ENCODE results near the gene RALY.
"Not testable (repeated sequence)": the region's sequence is repeated elsewhere in the genome, so short reads cannot be mapped to it uniquely, and the experiment has no call there.

The RALY gene

DNA sequence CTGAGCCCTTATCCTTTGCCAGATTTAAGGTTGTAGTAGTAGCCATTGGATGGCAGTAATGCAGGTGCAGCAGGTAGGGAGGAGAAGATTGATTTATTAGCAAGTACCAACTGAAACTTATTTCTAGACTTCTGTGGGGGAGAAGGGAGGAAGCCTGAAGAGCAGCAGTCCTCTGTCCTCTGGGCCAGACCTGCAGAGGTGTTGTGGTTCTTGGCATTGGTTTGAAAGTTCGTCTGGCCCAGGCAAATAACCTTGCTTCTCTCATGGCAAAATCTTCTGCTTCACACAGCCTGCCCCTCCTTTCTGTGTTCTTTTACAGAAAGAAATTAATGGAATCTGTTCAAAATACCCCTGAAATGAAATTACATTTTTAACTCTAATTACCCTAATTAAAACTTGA lies 24.5 kb downstream of the RALY start:
- DNase-seq, result no peak

- DNase-seq, result no peak
Observed at GRCh38 chr20:34022151-34022838, 28.6 kb downstream of the RALY start.

- DNase-seq, result no peak
Observed at GRCh38 chr20:34022839-34023234, 29.1 kb downstream of the RALY start.

DNA sequence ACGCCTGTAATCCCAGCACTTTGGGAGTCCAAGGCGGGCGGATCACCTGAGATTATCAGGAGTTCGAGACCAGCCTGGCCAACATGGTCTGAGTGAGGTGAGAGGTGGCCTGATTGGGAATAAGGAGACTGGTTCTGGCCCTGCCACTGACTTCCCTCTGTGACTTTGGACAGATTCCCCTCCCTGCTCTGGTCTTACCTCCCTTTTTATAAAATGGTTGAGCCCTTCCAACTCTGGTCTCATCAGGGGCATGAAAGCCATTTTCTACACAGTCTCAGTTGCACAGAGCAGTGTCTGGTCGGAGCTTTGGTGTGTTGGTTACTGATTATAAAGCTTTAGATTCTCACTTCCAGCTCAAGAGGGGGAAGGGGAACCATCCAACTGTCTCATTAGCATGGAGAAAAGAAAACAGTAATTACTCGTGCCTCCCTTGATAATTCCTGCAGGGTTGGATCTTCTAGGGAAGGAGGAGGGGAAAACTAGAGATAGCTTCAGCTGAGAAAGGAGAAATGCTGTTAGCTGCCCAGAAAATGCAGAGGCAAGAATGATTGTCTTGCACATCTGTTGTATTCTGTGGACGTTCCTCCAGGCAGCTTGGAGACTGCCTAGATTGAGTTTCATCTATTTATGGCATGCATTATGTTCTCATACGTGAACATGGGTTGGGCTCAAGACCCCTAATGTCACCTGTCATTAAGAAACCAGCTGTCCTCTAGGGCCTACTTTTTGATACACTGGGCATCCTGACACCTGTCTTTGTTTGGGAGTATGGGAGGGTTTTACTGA lies 30.4 kb downstream of the RALY start:
- no peak for DNase-seq

GRCh38 chr20:34024723-34025351 lies 31.1 kb downstream of the RALY start:
- no peak for DNase-seq

DNA sequence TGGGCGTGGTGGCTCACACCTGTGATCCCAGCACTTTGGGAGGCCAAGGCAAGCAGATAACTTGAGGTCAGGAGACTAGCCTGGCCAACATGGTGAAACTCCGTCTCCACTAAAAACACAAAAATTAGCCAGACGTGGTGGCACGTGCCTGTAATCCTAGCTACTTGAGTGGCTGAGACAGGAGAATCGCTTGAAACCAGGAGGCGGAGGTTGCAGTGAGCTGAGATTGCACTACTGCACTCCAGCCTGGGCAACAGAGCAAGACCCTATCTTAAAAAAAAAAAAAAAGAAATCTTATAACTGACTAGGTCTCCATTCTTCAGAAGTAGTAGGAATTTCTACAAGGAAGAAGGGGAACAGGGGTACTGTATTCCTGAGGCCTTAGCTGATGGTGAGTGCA lies 34.3 kb downstream of the RALY start:
- DNase-seq, result not testable (repeated sequence)

- no peak for DNase-seq
Observed at GRCh38 chr20:34029415-34029814, 35.7 kb downstream of the RALY start.

DNA sequence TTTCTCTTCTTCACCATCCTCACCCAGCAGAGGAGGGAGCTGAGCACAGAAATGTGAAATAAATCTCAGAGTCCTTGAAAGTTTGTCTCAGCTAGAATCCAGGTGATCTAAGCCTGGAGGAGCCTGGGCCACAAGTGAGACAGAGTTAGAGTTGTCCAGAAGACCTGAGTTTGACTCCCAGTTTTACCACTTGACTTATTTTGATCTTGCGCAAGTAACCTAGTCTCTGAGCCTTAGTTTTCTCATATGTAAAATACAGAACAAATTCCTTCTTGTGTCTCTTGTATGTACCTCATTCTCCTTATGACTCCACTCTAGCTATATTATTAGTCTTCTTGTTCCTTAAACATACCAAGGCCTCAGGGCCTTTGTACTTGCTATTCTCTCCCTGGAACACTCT lies 36.7 kb downstream of the RALY start:
- no peak for DNase-seq

GRCh38 chr20:34033903-34034302 lies 40.2 kb downstream of the RALY start:
- DNase-seq, result no peak

DNA sequence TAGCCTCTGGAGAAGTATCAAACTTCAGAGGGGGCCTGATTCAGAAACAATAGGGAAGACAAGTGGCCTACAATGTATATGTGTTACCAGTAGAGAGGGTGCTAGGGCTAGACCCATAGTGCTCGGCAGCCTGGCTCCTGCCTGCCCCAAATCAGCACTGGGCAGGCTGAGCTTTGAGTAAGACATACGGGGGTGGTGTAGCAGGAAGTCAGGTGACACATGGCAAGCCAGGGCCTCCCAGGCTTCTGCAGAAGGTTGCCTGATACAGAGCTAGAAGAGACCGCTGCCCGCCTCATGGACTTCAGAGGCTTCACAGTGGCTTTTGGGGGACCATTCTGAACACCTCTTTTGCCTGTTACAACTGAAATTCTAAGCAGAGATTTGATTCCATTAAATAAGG lies 43.4 kb downstream of the RALY start:
- peak; percentile 58 to 61 for DNase-seq

DNA sequence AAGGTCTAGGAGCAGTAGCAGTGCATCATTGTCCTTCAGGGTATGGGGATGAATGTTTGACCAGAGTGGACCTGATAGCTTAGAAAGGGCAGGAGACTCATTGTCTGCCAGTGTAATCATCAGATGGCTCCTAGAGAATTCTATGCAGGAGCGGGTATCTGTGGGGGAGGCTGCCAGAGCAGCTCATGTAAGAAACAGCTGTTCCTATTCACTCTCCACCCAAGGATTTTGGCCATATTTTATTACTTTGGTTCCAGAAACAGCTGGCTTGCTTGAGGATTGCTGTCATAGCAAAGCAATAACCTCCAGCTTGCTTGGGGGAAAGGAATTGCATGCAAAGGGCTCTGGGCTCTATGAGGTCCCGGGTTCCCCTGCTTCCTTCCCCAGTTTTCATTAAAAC lies 44.1 kb downstream of the RALY start:
- no peak for DNase-seq

- no peak for DNase-seq
Observed at GRCh38 chr20:34040300-34040995, 46.7 kb downstream of the RALY start.

- DNase-seq, result no peak
Observed at GRCh38 chr20:34041226-34041625, 47.5 kb downstream of the RALY start.

DNA sequence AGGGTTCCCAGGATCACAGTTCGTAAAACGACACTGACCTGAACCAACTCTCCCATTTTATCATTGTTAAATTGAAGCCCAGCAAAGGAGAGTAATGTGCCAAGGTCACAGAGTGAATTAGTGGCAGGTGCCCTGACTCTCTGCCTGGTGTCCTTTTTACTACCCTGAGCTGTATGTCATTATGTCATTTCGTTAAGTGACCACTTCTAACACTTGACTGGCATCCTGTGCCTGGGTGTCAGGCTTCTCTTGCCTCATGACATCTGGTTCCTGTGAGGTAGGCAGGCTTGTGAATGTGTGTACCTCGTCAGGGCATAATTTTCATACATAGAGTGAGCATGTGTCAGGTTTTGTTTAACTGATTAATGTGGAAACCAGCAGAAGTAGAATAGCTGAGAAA lies 48.6 kb downstream of the RALY start:
- no peak for DNase-seq

DNA sequence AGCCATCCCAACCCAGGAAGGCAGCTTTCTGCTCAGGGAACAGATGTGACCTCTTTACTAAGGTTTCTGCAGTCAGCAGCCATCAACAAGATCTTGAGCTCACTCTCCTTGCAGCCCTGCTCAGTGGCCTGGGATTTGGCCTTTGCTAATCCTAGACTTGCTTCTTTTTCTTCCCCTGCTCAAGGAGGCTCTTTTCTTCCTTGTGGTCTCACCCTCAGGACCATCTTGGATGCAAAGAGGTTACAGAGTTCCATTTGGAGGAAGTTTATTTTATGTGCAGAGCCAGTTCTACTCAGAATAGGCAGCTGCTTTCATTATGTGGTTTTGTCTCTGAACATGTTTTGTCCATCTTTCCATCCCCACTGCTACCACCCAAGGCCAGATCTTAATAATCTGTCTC lies 49.3 kb downstream of the RALY start:
- no peak for DNase-seq

GRCh38 chr20:34045294-34045693 lies 51.6 kb downstream of the RALY start:
- no peak for DNase-seq

- DNase-seq, result no peak
Observed at GRCh38 chr20:34045930-34046725, 52.4 kb downstream of the RALY start.

DNA sequence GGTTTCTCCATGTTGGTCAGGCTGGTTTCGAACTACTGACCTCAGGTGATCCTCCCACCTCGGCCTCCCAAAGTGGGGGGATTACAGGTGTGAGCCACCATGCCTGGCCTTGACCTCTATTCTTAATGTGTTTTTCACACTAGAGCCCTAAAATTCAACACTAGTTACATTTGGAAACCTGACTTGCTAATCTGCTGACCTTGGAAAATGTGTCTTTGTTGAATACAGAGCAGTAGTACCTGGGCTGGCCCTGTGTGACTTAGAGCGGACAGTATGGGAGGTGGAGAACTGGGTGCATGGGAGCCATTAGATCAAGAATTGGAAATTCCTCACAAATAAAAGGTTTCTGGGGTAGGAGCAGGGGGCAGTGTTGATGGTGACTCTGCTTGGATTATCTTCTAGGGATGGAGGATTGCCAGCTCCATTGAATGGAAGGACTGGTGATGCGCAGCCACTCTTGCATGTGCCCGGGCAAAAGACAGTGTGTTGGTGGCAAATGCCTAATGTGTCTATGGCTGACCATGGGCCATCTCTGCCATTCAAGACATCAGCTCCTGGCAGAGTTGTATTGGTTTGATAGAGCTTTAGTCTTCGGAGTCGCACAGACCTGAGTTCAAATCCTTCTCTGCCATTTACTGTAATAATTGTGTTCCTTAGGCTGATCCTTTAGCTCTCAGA lies 53.4 kb downstream of the RALY start:
- no peak for DNase-seq

GRCh38 chr20:34047917-34048316 lies 54.2 kb downstream of the RALY start:
- DNase-seq, result no peak

GRCh38 chr20:34049389-34049788 lies 55.7 kb downstream of the RALY start:
- no peak for DNase-seq

- no peak for DNase-seq
Observed at GRCh38 chr20:34049897-34050695, 56.4 kb downstream of the RALY start.
